Osteocyte (in vitro differentiated cells): ENCODE results near the gene SYPL2. TPM values are rescaled to one million over a fixed set of nuclear protein-coding genes. Genes with fewer than 3 reads are reported as not detected.
A peak's percentile ranks its signal among the peaks of the same experiment; 100 is the strongest.

Source experiments
- DNase-seq: peaks from one replicate; pipeline ENCODE4 v3.0.0; 2021; ENCODE audit warnings: mixed read lengths; ENCODE audit not compliant: unreplicated experiment; ENCODE audit errors: extremely low spot score
- H3K27ac Mint-ChIP-seq: one replicate; pipeline ENCODE4 v1.8.0; 2021; ENCODE audit warnings: mild to moderate bottlenecking, mixed read lengths; ENCODE audit not compliant: unreplicated experiment
- H3K27me3 Mint-ChIP-seq: one replicate; pipeline ENCODE4 v1.8.0; 2021; ENCODE audit warnings: mixed read lengths; ENCODE audit not compliant: unreplicated experiment
- H3K36me3 Mint-ChIP-seq: one replicate; pipeline ENCODE4 v1.8.0; 2021; ENCODE audit warnings: mixed read lengths; ENCODE audit not compliant: unreplicated experiment
- H3K4me1 Mint-ChIP-seq: one replicate; pipeline ENCODE4 v1.8.0; 2021; ENCODE audit warnings: mixed read lengths; ENCODE audit not compliant: unreplicated experiment
- H3K4me3 Mint-ChIP-seq: one replicate; pipeline ENCODE4 v1.8.0; 2021; ENCODE audit warnings: mild to moderate bottlenecking, moderate library complexity, mixed read lengths; ENCODE audit not compliant: unreplicated experiment
- H3K9me3 Mint-ChIP-seq: one replicate; pipeline ENCODE4 v1.8.0; 2021; ENCODE audit warnings: mixed read lengths; ENCODE audit not compliant: unreplicated experiment
- CTCF ChIP-seq: fragments of 200-600 bp; sonication (generic); IDR thresholded peaks from 2 replicates; pipeline ENCODE4 v1.5.0; 2021; ENCODE audit warnings: antibody characterized with exemption, mild to moderate bottlenecking, moderate library complexity
- total RNA-seq: library from RNA; stranded (reverse); gene quantifications from 2 replicates; pipeline ENCODE4 v1.2.1, GENCODE V29; 2021

Gene SYPL2
- total RNA-seq, 1 donor from 2014 or later: 0.59 TPM

DNA sequence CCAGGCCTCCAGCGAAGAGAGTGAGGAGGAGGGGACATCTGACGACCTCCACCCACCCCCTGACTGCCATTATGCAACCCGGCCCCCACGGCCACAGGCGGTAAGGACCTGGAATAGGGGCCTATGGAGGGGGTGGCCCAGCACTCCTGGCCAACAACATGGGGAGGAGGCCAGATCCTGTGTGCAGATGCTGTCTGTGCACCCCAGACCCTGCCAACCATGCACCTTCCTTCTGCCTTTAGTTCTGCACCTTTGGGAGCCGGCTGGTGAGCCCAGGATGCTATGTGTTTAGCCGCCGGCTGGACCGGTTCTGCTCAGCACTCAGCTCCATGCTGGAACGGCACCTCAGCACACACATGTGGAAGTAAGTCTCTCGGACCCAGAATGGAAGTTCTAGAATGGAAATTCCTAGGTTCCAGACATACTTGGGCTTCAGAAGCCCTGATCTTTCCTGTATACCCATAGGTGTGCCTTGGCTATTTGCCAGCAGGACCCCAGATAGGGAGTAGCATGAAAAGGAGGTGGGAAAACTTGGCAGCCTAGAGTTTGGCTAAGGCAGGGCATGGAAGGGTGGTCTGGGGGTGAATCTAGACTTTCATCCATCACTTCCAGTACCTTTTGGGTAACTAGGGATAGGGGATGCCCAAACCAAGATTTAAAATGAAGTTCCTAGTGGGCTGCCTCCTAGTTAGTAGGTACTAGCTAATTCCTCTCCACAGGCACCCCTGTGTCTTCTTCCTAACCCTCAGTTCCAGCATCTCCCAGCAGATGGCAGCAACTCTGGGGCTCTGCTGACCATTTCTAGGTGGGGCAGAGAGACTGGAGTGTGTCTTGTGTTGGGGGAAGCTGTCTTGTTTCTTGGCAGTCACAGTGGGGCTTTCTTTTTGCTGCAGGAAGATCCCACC is 23.9 kb downstream of the SYPL2 start:
- no peak overlapping the region for H3K27ac Mint-ChIP-seq
- no peak overlapping the region for H3K4me3 Mint-ChIP-seq
- H3K36me3 Mint-ChIP-seq: peaks cover 6% of the 10 kb centered on the region
- H3K4me1 Mint-ChIP-seq: peaks cover 24% of the 10 kb centered on the region
- DNase-seq: peak; percentile 89
- H3K27me3 Mint-ChIP-seq: no peaks in the 10 kb centered on the region
- H3K9me3 Mint-ChIP-seq: no peaks in the 10 kb centered on the region
- peak; percentile 82 for TF ChIP-seq CTCF

- no peak for DNase-seq
- H3K36me3 Mint-ChIP-seq: peaks cover 7% of the 10 kb centered on the region
- no peak for TF ChIP-seq CTCF
- no peak overlapping the region for H3K27ac Mint-ChIP-seq
- H3K4me1 Mint-ChIP-seq: peaks cover 27% of the 10 kb centered on the region
- H3K4me3 Mint-ChIP-seq: no peak overlapping the region
- H3K9me3 Mint-ChIP-seq: no peaks in the 10 kb centered on the region
- no peaks in the 10 kb centered on the region for H3K27me3 Mint-ChIP-seq
These were observed 24.6 kb downstream of the SYPL2 start for GRCh38 chr1:109490934-109491302.

DNA sequence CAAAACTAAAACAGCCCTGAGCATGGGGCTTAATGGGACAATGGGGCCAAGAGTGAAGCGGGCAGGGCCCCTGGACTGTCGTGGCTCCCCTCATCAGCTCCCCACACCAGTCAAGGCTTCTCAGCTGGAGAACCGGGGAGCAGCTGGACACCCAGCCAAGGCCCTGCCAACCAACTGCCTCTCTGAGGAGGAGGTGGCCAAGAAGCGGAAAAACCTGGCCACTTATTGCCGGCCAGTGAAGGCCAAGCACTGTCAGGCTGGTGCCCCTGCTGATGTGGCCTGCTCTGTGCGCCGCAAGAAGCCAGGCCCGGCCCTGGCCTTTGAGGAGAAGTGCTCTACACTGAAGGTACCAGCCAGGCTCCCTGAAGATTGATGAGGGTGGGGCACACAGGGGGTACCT is 25.0 kb downstream of the SYPL2 start:
- no peak for TF ChIP-seq CTCF
- Mint-ChIP-seq H3K9me3 (no peaks in the 10 kb centered on the region), H3K27me3 (no peaks in the 10 kb centered on the region), H3K4me1 (peaks cover 27% of the 10 kb centered on the region), H3K4me3 (no peak overlapping the region), H3K36me3 (peaks cover 10% of the 10 kb centered on the region), H3K27ac (no peak overlapping the region)
- no peak for DNase-seq

GRCh38 chr1:109492779-109493178 is 26.4 kb downstream of the SYPL2 start:
- H3K4me3 Mint-ChIP-seq: no peak overlapping the region
- H3K4me1 Mint-ChIP-seq: peaks cover 27% of the 10 kb centered on the region

More at GRCh38 chr1:109492779-109493178, 26.4 kb downstream of the SYPL2 start:
- no peak for TF ChIP-seq CTCF
- no peaks in the 10 kb centered on the region for H3K27me3 Mint-ChIP-seq
- peaks cover 9% of the 10 kb centered on the region for H3K36me3 Mint-ChIP-seq
- DNase-seq: no peak
- no peak overlapping the region for H3K27ac Mint-ChIP-seq
- H3K9me3 Mint-ChIP-seq: no peaks in the 10 kb centered on the region
